Daoy (cell line): ENCODE results near the gene XRCC3. TPM values are rescaled to one million over a fixed set of nuclear protein-coding genes. Genes with fewer than 3 reads are reported as not detected.
"Not testable (repeated sequence)": the region's sequence is repeated elsewhere in the genome, so short reads cannot be mapped to it uniquely, and the experiment has no call there.

ENCODE experiments used
- DNase-seq: peaks from one replicate; pipeline ENCODE4 v3.0.0-alpha.2; 2015; ENCODE audit warnings: low read depth
- total RNA-seq: library from RNA; depleted of rRNA; stranded (reverse); fragments of >200 nt; shearing (Covaris generic); gene quantifications from 2 replicates; pipeline ENCODE4 v1.2.3, GENCODE V29; 2014; rRNA removed

The XRCC3 gene
- total RNA-seq, 1 experiment from 2014 or later: 48.5 TPM

- no peak for DNase-seq
Measured at GRCh38 chr14:103668117-103668516, 47.1 kb downstream of the XRCC3 start.

GRCh38 chr14:103667671-103668070, 47.6 kb downstream of the XRCC3 start:
- no peak for DNase-seq

GRCh38 chr14:103663506-103663905, 51.7 kb downstream of the XRCC3 start:
- no peak for DNase-seq

GRCh38 chr14:103662591-103662990, 52.7 kb downstream of the XRCC3 start:
- DNase-seq: no peak

GRCh38 chr14:103662029-103662428, 53.2 kb downstream of the XRCC3 start:
- no peak for DNase-seq

- no peak for DNase-seq
Measured at GRCh38 chr14:103659631-103660030, 55.6 kb downstream of the XRCC3 start.

- DNase-seq: peak; percentile 52
Measured at GRCh38 chr14:103657471-103657870, 57.8 kb downstream of the XRCC3 start.

- DNase-seq: no peak
Measured at GRCh38 chr14:103656756-103657133, 58.5 kb downstream of the XRCC3 start.

- DNase-seq: no peak
Measured at GRCh38 chr14:103656031-103656755, 59.1 kb downstream of the XRCC3 start.

- DNase-seq: no peak
Measured at GRCh38 chr14:103654619-103655018, 60.6 kb downstream of the XRCC3 start.

- DNase-seq: no peak
Measured at GRCh38 chr14:103653805-103654204, 61.4 kb downstream of the XRCC3 start.

GRCh38 chr14:103653336-103653735, 61.9 kb downstream of the XRCC3 start:
- DNase-seq: not testable (repeated sequence)

GRCh38 chr14:103652806-103653205, 62.4 kb downstream of the XRCC3 start:
- DNase-seq: no peak

GRCh38 chr14:103651585-103651984, 63.7 kb downstream of the XRCC3 start:
- no peak for DNase-seq

GRCh38 chr14:103650213-103650612, 65.0 kb downstream of the XRCC3 start:
- DNase-seq: no peak

GRCh38 chr14:103649001-103649400, 66.2 kb downstream of the XRCC3 start:
- DNase-seq: no peak

Other genes with a start within 250 kb of the XRCC3 start
- gene CKB, start 192.6 kb downstream of the XRCC3 start, total RNA-seq: 24.7 and 28.1 TPM in 2 replicates
- 29.5 and 36.8 TPM in 2 replicates for gene TRMT61A, start 186.3 kb downstream of the XRCC3 start, total RNA-seq
- 23.5 and 28.6 TPM in 2 replicates for gene BAG5, start 152.8 kb downstream of the XRCC3 start, total RNA-seq
- 29.4 and 48.2 TPM in 2 replicates for gene COA8, start 152.5 kb downstream of the XRCC3 start, total RNA-seq
- gene KLC1, start 86.2 kb downstream of the XRCC3 start, total RNA-seq: 178 and 244 TPM in 2 replicates
- 53.1 and 74.9 TPM in 2 replicates for gene ZFYVE21, start 359 bp upstream of the XRCC3 start, total RNA-seq
- 5.7 and 7.1 TPM in 2 replicates for gene PPP1R13B, start 132.1 kb upstream of the XRCC3 start, total RNA-seq
- gene TDRD9, start 213.0 kb upstream of the XRCC3 start, total RNA-seq: not detected in 2 replicates
- gene RD3L, start 227.1 kb upstream of the XRCC3 start, total RNA-seq: not detected in 2 replicates